H9 (cell line): Measurements from ENCODE around the gene MED15. TPM values are rescaled to one million over a fixed set of nuclear protein-coding genes. Genes with fewer than 3 reads are reported as not detected.

ENCODE experiments used
- DNase-seq: peaks from one replicate; pipeline ENCODE4 v3.0.0-alpha.2; 2017
- H2AFZ ChIP-seq: one replicate; pipeline ENCODE4 v1.6.1; 2013; ENCODE audit warnings: mild to moderate bottlenecking, low read length, control low read depth, moderate library complexity
- H2AK5ac ChIP-seq: 2 replicates; pipeline ENCODE4 v1.6.1; 2013; ENCODE audit warnings: low read length, control low read depth, mixed read lengths; ENCODE audit not compliant: insufficient read length
- H2BK120ac ChIP-seq: one replicate; pipeline ENCODE4 v1.6.1; 2013; ENCODE audit warnings: low read depth, mild to moderate bottlenecking, low read length, control low read depth, inconsistent platforms; ENCODE audit not compliant: poor library complexity, severe bottlenecking
- H2BK12ac ChIP-seq: 2 replicates; pipeline ENCODE4 v1.6.1; 2013; ENCODE audit warnings: low read length, control low read depth, mixed read lengths, low read depth; ENCODE audit not compliant: insufficient read length
- H2BK15ac ChIP-seq: 2 replicates; pipeline ENCODE4 v1.6.1; 2013; ENCODE audit warnings: low read depth, low read length, control low read depth
- H2BK20ac ChIP-seq: one replicate; pipeline ENCODE4 v1.6.1; 2013; ENCODE audit warnings: low read depth, mild to moderate bottlenecking, low read length, control low read depth, inconsistent platforms; ENCODE audit not compliant: poor library complexity, severe bottlenecking
- H2BK5ac ChIP-seq: 2 replicates; pipeline ENCODE4 v1.6.1; 2013; ENCODE audit warnings: low read length, control low read depth, mixed read lengths; ENCODE audit not compliant: insufficient read length
- H3K14ac ChIP-seq: 2 replicates; pipeline ENCODE4 v1.6.1; 2013; ENCODE audit warnings: low read length, control low read depth; ENCODE audit not compliant: insufficient read depth
- H3K18ac ChIP-seq: 2 replicates; pipeline ENCODE4 v1.6.1; 2013; ENCODE audit warnings: low read depth, mild to moderate bottlenecking, mixed read lengths, low read length, control low read depth; ENCODE audit not compliant: insufficient read length
- H3K23ac ChIP-seq: 2 replicates; pipeline ENCODE4 v1.6.1; 2013; ENCODE audit warnings: low read length, control low read depth, mixed read lengths, low read depth; ENCODE audit not compliant: insufficient read length
- H3K23me2 ChIP-seq: 2 replicates; pipeline ENCODE4 v1.6.1; 2013; ENCODE audit warnings: low read depth, mild to moderate bottlenecking, mixed read lengths, low read length, control low read depth; ENCODE audit not compliant: insufficient read length, poor library complexity, severe bottlenecking
- H3K27ac ChIP-seq: 2 replicates; pipeline ENCODE4 v1.5.1; 2013; ENCODE audit warnings: low read length, control low read depth, mixed read lengths, low read depth; ENCODE audit not compliant: insufficient read length
- H3K27me3 ChIP-seq: 2 replicates; pipeline ENCODE4 v1.6.1; 2013; ENCODE audit warnings: low read length, control low read depth, inconsistent platforms; ENCODE audit not compliant: insufficient read depth
- H3K4ac ChIP-seq: 2 replicates; pipeline ENCODE4 v1.6.1; 2013; ENCODE audit warnings: low read depth, mild to moderate bottlenecking, control low read depth, inconsistent platforms, low read length, moderate library complexity
- H3K4me1 ChIP-seq: 2 replicates; pipeline ENCODE4 v1.6.1; 2013; ENCODE audit warnings: low read length, control low read depth, inconsistent platforms; ENCODE audit not compliant: insufficient read depth
- H3K4me2 ChIP-seq: 2 replicates; pipeline ENCODE4 v1.6.1; 2013; ENCODE audit warnings: low read length, control low read depth, mixed read lengths; ENCODE audit not compliant: insufficient read length, insufficient read depth
- H3K56ac ChIP-seq: 2 replicates; pipeline ENCODE4 v1.6.1; 2013; ENCODE audit warnings: low read depth, mild to moderate bottlenecking, mixed read lengths, low read length, control low read depth; ENCODE audit not compliant: insufficient read length
- H3K79me1 ChIP-seq: 2 replicates; pipeline ENCODE4 v1.6.1; 2013; ENCODE audit warnings: low read depth, mild to moderate bottlenecking, moderate library complexity, low read length, control low read depth, inconsistent platforms; ENCODE audit not compliant: insufficient read depth, poor library complexity, severe bottlenecking
- H3K79me2 ChIP-seq: 2 replicates; pipeline ENCODE4 v1.6.1; 2013; ENCODE audit warnings: low read length, control low read depth, inconsistent platforms; ENCODE audit not compliant: insufficient read depth
- H3K9ac ChIP-seq: 2 replicates; pipeline ENCODE4 v1.6.1; 2013; ENCODE audit warnings: low read length, control low read depth, mixed read lengths; ENCODE audit not compliant: insufficient read length; ENCODE audit errors: extremely low read depth
- H3K9me3 ChIP-seq: one replicate; pipeline ENCODE4 v1.6.1; 2013; ENCODE audit warnings: low read depth, low read length, inconsistent platforms; ENCODE audit not compliant: control insufficient read depth
- H3T11ph ChIP-seq: one replicate; pipeline ENCODE4 v1.6.1; 2013; ENCODE audit warnings: mild to moderate bottlenecking, low read length, control low read depth, inconsistent platforms
- H4K20me1 ChIP-seq: one replicate; pipeline ENCODE4 v1.6.1; 2013; ENCODE audit not compliant: control insufficient read depth, insufficient read length, insufficient read depth
- H4K5ac ChIP-seq: 2 replicates; pipeline ENCODE4 v1.6.1; 2013; ENCODE audit warnings: low read depth, mild to moderate bottlenecking, mixed read lengths, low read length, control low read depth; ENCODE audit not compliant: insufficient read length
- H4K8ac ChIP-seq: replicated peaks from 2 replicates; pipeline ENCODE4 v1.6.1; 2013; ENCODE audit warnings: low read length, control low read depth, mixed read lengths, low read depth; ENCODE audit not compliant: insufficient read length
- H4K91ac ChIP-seq: 2 replicates; pipeline ENCODE4 v1.6.1; 2013; ENCODE audit warnings: low read depth, mild to moderate bottlenecking, moderate library complexity, mixed read lengths, low read length, control low read depth; ENCODE audit not compliant: insufficient read length
- H3K27ac Mint-ChIP-seq, 3 experiments: 2 replicates in 2 of 3; 3 replicates in 1 of 3; pipeline ENCODE4 v1.8.0; 2020 to 2021; ENCODE audit warnings: mixed read lengths in 3 of 3, mild to moderate bottlenecking in 1 of 3, moderate library complexity in 1 of 3
- H3K27me3 Mint-ChIP-seq: 2 replicates; pipeline ENCODE4 v1.8.0; 2021; ENCODE audit warnings: low read depth, mild to moderate bottlenecking, moderate library complexity, mixed read lengths
- H3K36me3 Mint-ChIP-seq, 3 experiments: 2 replicates in 2 of 3; 3 replicates in 1 of 3; pipeline ENCODE4 v1.8.0; 2020 to 2021; ENCODE audit warnings: low read depth in 3 of 3, mixed read lengths in 3 of 3; ENCODE audit not compliant: insufficient read depth in 1 of 3
- H3K4me1 Mint-ChIP-seq, 2 experiments: 2 replicates each; pipeline ENCODE4 v1.8.0; 2020; ENCODE audit warnings: mixed read lengths in 2 of 2
- H3K4me3 Mint-ChIP-seq, 2 experiments: 2 replicates in 1 of 2; 3 replicates in 1 of 2; pipeline ENCODE4 v1.8.0; 2020 to 2021; ENCODE audit warnings: mild to moderate bottlenecking in 2 of 2, mixed read lengths in 2 of 2, moderate library complexity in 1 of 2
- H3K9me3 Mint-ChIP-seq, 2 experiments: 2 replicates in 1 of 2; 3 replicates in 1 of 2; pipeline ENCODE4 v1.8.0; 2020; ENCODE audit warnings: mild to moderate bottlenecking in 2 of 2, mixed read lengths in 2 of 2, moderate library complexity in 1 of 2
- WGBS: extraction: QIAGEN DNeasy Blood & Tissue Kit; methylation state at CpG from one replicate; pipeline ENCODE4 v1.1.7; 2013; ENCODE audit warnings: missing lambda C conversion rate, low lambda C conversion rate, mixed read lengths; ENCODE audit not compliant: insufficient read length; ENCODE audit errors: extremely low coverage; 5-methylcytosine and 5-hydroxymethylcytosine counted together
- total RNA-seq: library from RNA; stranded (reverse); gene quantifications from 2 replicates; pipeline ENCODE4 v1.2.1, GENCODE V29; 2021
- TF ChIP-seq, protein P1 (sequence below): fragments of 200-600 bp; sonication (generic); conservative IDR thresholded peaks from 3 replicates; pipeline ENCODE4 v1.8.0; 2021; ENCODE audit warnings: antibody characterized with exemption, mild to moderate bottlenecking

The MED15 gene
- total RNA-seq, 1 experiment from 2014 or later = 47.4 TPM

DNA sequence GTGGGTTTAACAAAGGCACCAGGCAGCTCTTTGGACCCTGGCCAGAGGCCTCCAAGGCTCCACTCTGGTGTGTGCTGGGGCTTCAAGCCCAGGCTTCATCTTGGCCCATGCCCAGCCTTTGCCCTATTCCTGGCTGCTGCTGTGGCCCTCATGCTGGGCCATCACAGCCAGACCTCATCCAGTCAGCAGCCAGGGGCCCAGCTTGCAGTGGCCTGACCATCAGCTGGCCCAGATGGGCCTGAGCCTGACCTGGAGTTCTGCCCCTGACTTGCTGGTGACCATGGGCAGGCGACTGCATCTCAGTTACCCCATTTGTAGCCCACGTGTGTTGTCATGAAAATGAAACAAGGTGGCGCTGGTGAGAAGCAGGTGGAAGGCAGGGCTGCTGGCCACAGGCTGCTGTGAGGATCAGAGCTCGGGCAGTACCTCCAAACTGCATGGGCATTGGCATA is 76.1 kb downstream of the MED15 start:
- Mint-ChIP-seq H3K27ac (no peak overlapping the region), H3K9me3 (no peaks in the 10 kb centered on the region), H3K27me3 (no peaks in the 10 kb centered on the region), H3K4me3 (no peak overlapping the region), H3K4me1 (peaks cover 6 to 19% of the 10 kb centered on the region in 2 experiments), H3K36me3 (peaks cover 2 to 43% (median 28%) of the 10 kb centered on the region in 3 experiments; a peak in 6 of 7 replicates)
- no peaks in the 10 kb centered on the region for H3K4me1 ChIP-seq
- no peak overlapping the region for H3K27ac ChIP-seq
- H3K4ac ChIP-seq = no peak overlapping the region
- no peaks in the 10 kb centered on the region for H3K27me3 ChIP-seq
- H2BK5ac ChIP-seq = no peak overlapping the region
- no peak overlapping the region for H3K18ac ChIP-seq
- H3K79me2 ChIP-seq = no peaks in the 10 kb centered on the region
- DNase-seq = peak; percentile 46
- H3K23ac ChIP-seq = no peak overlapping the region
- peaks cover 2% of the 10 kb centered on the region for H4K20me1 ChIP-seq
- H3K14ac ChIP-seq = no peak overlapping the region
- no peak overlapping the region for H3K56ac ChIP-seq
- H4K5ac ChIP-seq = no peak overlapping the region
- WGBS = no CpG with 5 or more reads among the region's 4 CpGs
- H4K91ac ChIP-seq = no peak overlapping the region
- no peak overlapping the region for H3K4me2 ChIP-seq
- no peak overlapping the region for H2BK20ac ChIP-seq
- no peak overlapping the region for H4K8ac ChIP-seq
- no peak overlapping the region for H2BK12ac ChIP-seq
- no peak overlapping the region for H3K9ac ChIP-seq
- H2AK5ac ChIP-seq = no peak overlapping the region
- no peak overlapping the region for H2BK15ac ChIP-seq
- H2AFZ ChIP-seq = no peak overlapping the region
- no peak overlapping the region for H2BK120ac ChIP-seq
- TF ChIP-seq, protein P1, sequence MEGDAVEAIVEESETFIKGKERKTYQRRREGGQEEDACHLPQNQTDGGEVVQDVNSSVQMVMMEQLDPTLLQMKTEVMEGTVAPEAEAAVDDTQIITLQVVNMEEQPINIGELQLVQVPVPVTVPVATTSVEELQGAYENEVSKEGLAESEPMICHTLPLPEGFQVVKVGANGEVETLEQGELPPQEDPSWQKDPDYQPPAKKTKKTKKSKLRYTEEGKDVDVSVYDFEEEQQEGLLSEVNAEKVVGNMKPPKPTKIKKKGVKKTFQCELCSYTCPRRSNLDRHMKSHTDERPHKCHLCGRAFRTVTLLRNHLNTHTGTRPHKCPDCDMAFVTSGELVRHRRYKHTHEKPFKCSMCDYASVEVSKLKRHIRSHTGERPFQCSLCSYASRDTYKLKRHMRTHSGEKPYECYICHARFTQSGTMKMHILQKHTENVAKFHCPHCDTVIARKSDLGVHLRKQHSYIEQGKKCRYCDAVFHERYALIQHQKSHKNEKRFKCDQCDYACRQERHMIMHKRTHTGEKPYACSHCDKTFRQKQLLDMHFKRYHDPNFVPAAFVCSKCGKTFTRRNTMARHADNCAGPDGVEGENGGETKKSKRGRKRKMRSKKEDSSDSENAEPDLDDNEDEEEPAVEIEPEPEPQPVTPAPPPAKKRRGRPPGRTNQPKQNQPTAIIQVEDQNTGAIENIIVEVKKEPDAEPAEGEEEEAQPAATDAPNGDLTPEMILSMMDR = peak; percentile 60
- H3K23me2 ChIP-seq = no peaks in the 10 kb centered on the region
- H3T11ph ChIP-seq = no peak overlapping the region
- no peaks in the 10 kb centered on the region for H3K9me3 ChIP-seq
- no peaks in the 10 kb centered on the region for H3K79me1 ChIP-seq
